Stomach (tissue), 9 donors: Measurements from ENCODE around the gene SCRN1. TPM values are rescaled to one million over a fixed set of nuclear protein-coding genes. Genes with fewer than 3 reads are reported as not detected.

Experiments used
- DNase-seq, 2 donors: peaks; one replicate each; pipeline versions ENCODE4 v3.0.0 to v3.0.0-alpha.2; 2013 to 2019
- H3K27ac ChIP-seq, 5 donors: fragments of 200-600 bp in 4 of 5; sonication (generic) in 4 of 5; one replicate each; pipeline ENCODE4 v1.5.1; 2013 to 2019; ENCODE audit warnings: mild to moderate bottlenecking in 1 of 5, moderate library complexity in 1 of 5
- H3K27me3 ChIP-seq, 3 donors: fragments of 200-600 bp; sonication (generic); one replicate each; pipeline ENCODE4 v1.5.1; 2017 to 2019; ENCODE audit warnings: mixed run types in 1 of 3
- H3K36me3 ChIP-seq, 4 donors: fragments of 200-600 bp; sonication (generic); 1 replicate in 3 of 4; 2 replicates in 1 of 4; pipeline ENCODE4 v1.5.1; 2016 to 2019
- H3K4me1 ChIP-seq, 4 donors: fragments of 200-600 bp; sonication (generic); one replicate each; pipeline ENCODE4 v1.5.1; 2016 to 2019
- H3K4me3 ChIP-seq, 4 donors: fragments of 200-600 bp; sonication (generic) in 3 of 4; one replicate each; pipeline ENCODE4 v1.5.1; 2016 to 2019; ENCODE audit warnings: mild to moderate bottlenecking in 1 of 4
- H3K9me3 ChIP-seq, 4 donors: fragments of 200-600 bp; sonication (generic); one replicate each; pipeline ENCODE4 v1.5.1; 2016 to 2019
- CTCF ChIP-seq, 7 experiments: fragments of 450-650 bp in 4 of 7; fragments of 200-600 bp in 3 of 7; sonication (generic) in 3 of 7; IDR thresholded peaks; one replicate each; pipeline ENCODE4 v1.5.1; 2016 to 2019; ENCODE audit warnings: antibody characterized with exemption in 7 of 7, control low read depth in 2 of 7, mild to moderate bottlenecking in 1 of 7
- EP300 ChIP-seq: sonication (generic); formaldehyde crosslinking; IDR thresholded peaks from one replicate; pipeline ENCODE4 v1.6.1; 2017; ENCODE audit warnings: antibody characterized with exemption
- POLR2A ChIP-seq, 4 donors: fragments of 450-650 bp; IDR thresholded peaks; one replicate each; pipeline ENCODE4 v1.6.1; 2016; ENCODE audit warnings: antibody characterized with exemption in 4 of 4, control low read depth in 2 of 4, mild to moderate bottlenecking in 1 of 4, moderate library complexity in 1 of 4
- POLR2AphosphoS5 ChIP-seq, 3 donors: sonication (generic); formaldehyde crosslinking; IDR thresholded peaks; one replicate each; pipeline ENCODE4 v1.6.1; 2016; ENCODE audit warnings: antibody characterized with exemption in 3 of 3
- WGBS, 5 donors: extraction: QIAGEN DNeasy Blood & Tissue Kit in 3 of 5; methylation state at CpG; one replicate each; pipeline versions ENCODE4 v1.1.5 to v1.1.7; 2013 to 2018; 5-methylcytosine and 5-hydroxymethylcytosine counted together
- intact Hi-C: fragments of 100-400 bp; cut with DNase I; formaldehyde crosslinking; loops from one replicate; pipeline ENCODE4 v1.15.1; 2023; ENCODE audit warnings: low total_unique reads
- polyA plus RNA-seq, 3 donors: library from polyadenylated mRNA; stranded (reverse); fragments of 200-250 nt; gene quantifications; one replicate each; pipeline ENCODE4 v1.2.3, GENCODE V29; 2013
- total RNA-seq, 5 donors: library from RNA; depleted of rRNA; stranded (reverse); fragments of >200 nt; gene quantifications; one replicate each; pipeline versions ENCODE4 v1.1.0 to v1.2.3, GENCODE V29; 2014 to 2016
- donor health status: healthy with polysubstance abuse.
- donor health status: Bipolar disorder and iron deficiency.
- donor health status: healthy.

SCRN1 gene
- total and polyA plus RNA-seq, 8 donors: 0.87 to 57.2 (median 22.9) TPM

GRCh38 chr7:30023524-30023923 lies 33.9 kb upstream of the SCRN1 start:
- no peak for DNase-seq
- intact Hi-C loops: no loop called here
- Histone ChIP-seq H3K9me3 (no peaks in the 10 kb centered on the region), H3K4me3 (no peak overlapping the region), H3K27ac (no peak overlapping the region), H3K4me1 (peaks cover 7 to 52% (median 35%) of the 10 kb centered on the region in 4 donors), H3K27me3 (no peaks in the 10 kb centered on the region), H3K36me3 (peaks cover 0 to 4% (median under 1%) of the 10 kb centered on the region in 4 donors)
- TF ChIP-seq POLR2A (IDR thresholded peaks at IDR 0.05) (no peak), CTCF (IDR thresholded peaks at IDR 0.05) (no peak)
- WGBS, 5 donors: 94 to 98% (median 96%) methylated on average over 6 of the region's 6 CpGs

GRCh38 chr7:30022991-30023390 lies 33.4 kb upstream of the SCRN1 start:
- Histone ChIP-seq H3K36me3 (peaks cover 0 to 9% (median 5%) of the 10 kb centered on the region in 4 donors), H3K4me3 (no peak overlapping the region), H3K9me3 (no peaks in the 10 kb centered on the region), H3K27me3 (no peaks in the 10 kb centered on the region), H3K27ac (no peak overlapping the region), H3K4me1 (peaks cover 7 to 51% (median 34%) of the 10 kb centered on the region in 4 donors)
- no peak for DNase-seq
- intact Hi-C loops: no loop called here
- no peak for TF ChIP-seq EP300
- no peak for TF ChIP-seq POLR2A (IDR thresholded peaks at IDR 0.05)
- TF ChIP-seq POLR2AphosphoS5 (IDR thresholded peaks at IDR 0.05): no peak
- no peak for TF ChIP-seq CTCF (IDR thresholded peaks at IDR 0.05)

GRCh38 chr7:30020535-30020934 lies 30.9 kb upstream of the SCRN1 start:
- WGBS, 5 donors: 18 to 36% (median 29%) methylated on average over 1 of the region's 1 CpG

GRCh38 chr7:30019960-30020359 lies 30.4 kb upstream of the SCRN1 start:
- Histone ChIP-seq H3K27me3 (no peaks in the 10 kb centered on the region), H3K9me3 (no peaks in the 10 kb centered on the region), H3K4me1 (peaks cover 2 to 30% (median 15%) of the 10 kb centered on the region in 4 donors), H3K36me3 (peaks cover 0 to 34% (median 28%) of the 10 kb centered on the region in 4 donors), H3K27ac (no peak overlapping the region), H3K4me3 (no peak overlapping the region)
- TF ChIP-seq POLR2A (IDR thresholded peaks at IDR 0.05): no peak
- TF ChIP-seq EP300: no peak
- TF ChIP-seq POLR2AphosphoS5 (IDR thresholded peaks at IDR 0.05): no peak
- TF ChIP-seq CTCF (IDR thresholded peaks at IDR 0.05): no peak
- 93 to 100% (median 95%) methylated on average over 1 of the region's 1 CpG for WGBS, 5 donors
- intact Hi-C loops: no loop called here
- no peak for DNase-seq

More at GRCh38 chr7:30020535-30020934, 30.9 kb upstream of the SCRN1 start:
- DNase-seq: no peak
- peaks cover 0 to 31% (median 27%) of the 10 kb centered on the region in 4 donors for H3K36me3 ChIP-seq
- H3K27ac ChIP-seq: no peak overlapping the region
- peaks cover 7 to 36% (median 20%) of the 10 kb centered on the region in 4 donors for H3K4me1 ChIP-seq
- intact Hi-C loops: no loop called here
- H3K4me3 ChIP-seq: no peak overlapping the region
- no peaks in the 10 kb centered on the region for H3K9me3 ChIP-seq
- TF ChIP-seq CTCF (IDR thresholded peaks at IDR 0.05) (no peak), POLR2A (IDR thresholded peaks at IDR 0.05) (no peak), EP300 (no peak), POLR2AphosphoS5 (IDR thresholded peaks at IDR 0.05) (no peak)
- H3K27me3 ChIP-seq: no peaks in the 10 kb centered on the region
